ENCODE measurements around the gene CAP2.

DNA sequence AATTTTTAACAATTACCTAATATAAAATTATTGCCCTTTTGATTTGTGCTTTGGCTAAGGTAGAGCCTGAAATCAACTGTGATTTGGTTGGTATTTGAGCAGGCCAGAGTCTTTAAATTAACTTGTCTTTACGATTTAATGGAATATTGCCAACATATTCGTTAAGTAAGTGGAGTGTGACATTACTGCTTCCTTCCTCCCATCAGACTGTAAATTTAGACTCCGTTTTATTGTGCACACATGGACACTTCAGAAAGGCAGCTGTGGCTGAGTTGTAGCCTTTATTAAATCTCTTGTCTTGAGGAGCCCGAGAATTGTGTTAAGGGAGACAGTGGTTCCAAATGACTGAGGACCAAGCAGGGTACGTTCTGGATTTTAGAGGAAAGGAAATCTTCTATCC lies 57.4 kb downstream of the CAP2 start:
- TF ChIP-seq, protein P1, sequence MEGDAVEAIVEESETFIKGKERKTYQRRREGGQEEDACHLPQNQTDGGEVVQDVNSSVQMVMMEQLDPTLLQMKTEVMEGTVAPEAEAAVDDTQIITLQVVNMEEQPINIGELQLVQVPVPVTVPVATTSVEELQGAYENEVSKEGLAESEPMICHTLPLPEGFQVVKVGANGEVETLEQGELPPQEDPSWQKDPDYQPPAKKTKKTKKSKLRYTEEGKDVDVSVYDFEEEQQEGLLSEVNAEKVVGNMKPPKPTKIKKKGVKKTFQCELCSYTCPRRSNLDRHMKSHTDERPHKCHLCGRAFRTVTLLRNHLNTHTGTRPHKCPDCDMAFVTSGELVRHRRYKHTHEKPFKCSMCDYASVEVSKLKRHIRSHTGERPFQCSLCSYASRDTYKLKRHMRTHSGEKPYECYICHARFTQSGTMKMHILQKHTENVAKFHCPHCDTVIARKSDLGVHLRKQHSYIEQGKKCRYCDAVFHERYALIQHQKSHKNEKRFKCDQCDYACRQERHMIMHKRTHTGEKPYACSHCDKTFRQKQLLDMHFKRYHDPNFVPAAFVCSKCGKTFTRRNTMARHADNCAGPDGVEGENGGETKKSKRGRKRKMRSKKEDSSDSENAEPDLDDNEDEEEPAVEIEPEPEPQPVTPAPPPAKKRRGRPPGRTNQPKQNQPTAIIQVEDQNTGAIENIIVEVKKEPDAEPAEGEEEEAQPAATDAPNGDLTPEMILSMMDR (IDR thresholded peaks at IDR 0.05; ENCODE audit: insufficient read depth, low read length) = no peak
- TF ChIP-seq SPI1 (IDR thresholded peaks at IDR 0.05; ENCODE audit: borderline replicate concordance, low read depth) = no peak
- TF ChIP-seq GABPA (IDR thresholded peaks at IDR 0.05; ENCODE audit: low read depth) = no peak
- TF ChIP-seq, protein P2, sequence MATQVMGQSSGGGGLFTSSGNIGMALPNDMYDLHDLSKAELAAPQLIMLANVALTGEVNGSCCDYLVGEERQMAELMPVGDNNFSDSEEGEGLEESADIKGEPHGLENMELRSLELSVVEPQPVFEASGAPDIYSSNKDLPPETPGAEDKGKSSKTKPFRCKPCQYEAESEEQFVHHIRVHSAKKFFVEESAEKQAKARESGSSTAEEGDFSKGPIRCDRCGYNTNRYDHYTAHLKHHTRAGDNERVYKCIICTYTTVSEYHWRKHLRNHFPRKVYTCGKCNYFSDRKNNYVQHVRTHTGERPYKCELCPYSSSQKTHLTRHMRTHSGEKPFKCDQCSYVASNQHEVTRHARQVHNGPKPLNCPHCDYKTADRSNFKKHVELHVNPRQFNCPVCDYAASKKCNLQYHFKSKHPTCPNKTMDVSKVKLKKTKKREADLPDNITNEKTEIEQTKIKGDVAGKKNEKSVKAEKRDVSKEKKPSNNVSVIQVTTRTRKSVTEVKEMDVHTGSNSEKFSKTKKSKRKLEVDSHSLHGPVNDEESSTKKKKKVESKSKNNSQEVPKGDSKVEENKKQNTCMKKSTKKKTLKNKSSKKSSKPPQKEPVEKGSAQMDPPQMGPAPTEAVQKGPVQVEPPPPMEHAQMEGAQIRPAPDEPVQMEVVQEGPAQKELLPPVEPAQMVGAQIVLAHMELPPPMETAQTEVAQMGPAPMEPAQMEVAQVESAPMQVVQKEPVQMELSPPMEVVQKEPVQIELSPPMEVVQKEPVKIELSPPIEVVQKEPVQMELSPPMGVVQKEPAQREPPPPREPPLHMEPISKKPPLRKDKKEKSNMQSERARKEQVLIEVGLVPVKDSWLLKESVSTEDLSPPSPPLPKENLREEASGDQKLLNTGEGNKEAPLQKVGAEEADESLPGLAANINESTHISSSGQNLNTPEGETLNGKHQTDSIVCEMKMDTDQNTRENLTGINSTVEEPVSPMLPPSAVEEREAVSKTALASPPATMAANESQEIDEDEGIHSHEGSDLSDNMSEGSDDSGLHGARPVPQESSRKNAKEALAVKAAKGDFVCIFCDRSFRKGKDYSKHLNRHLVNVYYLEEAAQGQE (IDR thresholded peaks at IDR 0.05; ENCODE audit: insufficient replicate concordance, low read depth) = no peak
- no peak for TF ChIP-seq POLR2AphosphoS5 (IDR thresholded peaks at IDR 0.05; ENCODE audit: low read depth)

Data from HL-60 (cell line).